Effector memory CD4-positive, alpha-beta T cell (primary cell): ENCODE results near the gene RBM33.

Source experiments
- DNase-seq, 3 donors: peaks; one replicate each; pipeline ENCODE4 v3.0.0-alpha.2; 2020
- H3K27ac ChIP-seq: 2 replicates; pipeline ENCODE4 v1.7.0; 2013; ENCODE audit warnings: mild to moderate bottlenecking, low read length, moderate library complexity; ENCODE audit not compliant: insufficient read depth, poor library complexity, severe bottlenecking
- H3K27me3 ChIP-seq: replicated peaks from 2 replicates; pipeline ENCODE4 v1.7.0; 2013; ENCODE audit warnings: mild to moderate bottlenecking, low read length; ENCODE audit not compliant: insufficient read depth, control insufficient read depth, poor library complexity, severe bottlenecking
- H3K36me3 ChIP-seq: 2 replicates; pipeline ENCODE4 v1.7.0; 2013; ENCODE audit warnings: mild to moderate bottlenecking, low read length, moderate library complexity; ENCODE audit not compliant: control insufficient read depth, insufficient read depth
- H3K4me1 ChIP-seq: 2 replicates; pipeline ENCODE4 v1.7.0; 2013; ENCODE audit warnings: low read length, mild to moderate bottlenecking; ENCODE audit not compliant: control insufficient read depth, insufficient read depth, poor library complexity, severe bottlenecking
- H3K4me3 ChIP-seq: 2 replicates; pipeline ENCODE4 v1.7.0; 2013; ENCODE audit warnings: low read length, low read depth, mild to moderate bottlenecking; ENCODE audit not compliant: insufficient read depth, poor library complexity, severe bottlenecking
- H3K9me3 ChIP-seq: 2 replicates; pipeline ENCODE4 v1.7.0; 2013; ENCODE audit warnings: mild to moderate bottlenecking, low read length, moderate library complexity; ENCODE audit not compliant: control insufficient read depth

RBM33 gene

GRCh38 chr7:155787171-155787851 is 142.8 kb downstream of the RBM33 start:
- no peak for DNase-seq
- Histone ChIP-seq H3K9me3 (no peaks in the 10 kb centered on the region), H3K27me3 (no peaks in the 10 kb centered on the region), H3K4me1 (peaks cover 6% of the 10 kb centered on the region), H3K4me3 (no peak overlapping the region), H3K36me3 (peaks cover 3% of the 10 kb centered on the region), H3K27ac (no peak overlapping the region)

- Histone ChIP-seq H3K4me1 (peaks cover 6% of the 10 kb centered on the region), H3K4me3 (no peak overlapping the region), H3K9me3 (no peaks in the 10 kb centered on the region), H3K27me3 (no peaks in the 10 kb centered on the region), H3K36me3 (no peaks in the 10 kb centered on the region), H3K27ac (no peak overlapping the region)
- no peak for DNase-seq
These were observed 144.1 kb downstream of the RBM33 start for GRCh38 chr7:155788616-155789000.

GRCh38 chr7:155789001-155789725 is 144.7 kb downstream of the RBM33 start:
- DNase-seq, result no peak
- Histone ChIP-seq H3K4me3 (no peak overlapping the region), H3K27ac (no peak overlapping the region), H3K36me3 (no peaks in the 10 kb centered on the region), H3K4me1 (peaks cover 6% of the 10 kb centered on the region), H3K27me3 (no peaks in the 10 kb centered on the region), H3K9me3 (no peaks in the 10 kb centered on the region)

- peaks cover 6% of the 10 kb centered on the region for H3K4me1 ChIP-seq
- H3K36me3 ChIP-seq, result no peaks in the 10 kb centered on the region
- no peaks in the 10 kb centered on the region for H3K9me3 ChIP-seq
- H3K27me3 ChIP-seq, result no peaks in the 10 kb centered on the region
- no peak overlapping the region for H3K4me3 ChIP-seq
- DNase-seq, result no peak
- H3K27ac ChIP-seq, result no peak overlapping the region
These were observed 146.2 kb downstream of the RBM33 start for GRCh38 chr7:155790666-155791065.

- no peaks in the 10 kb centered on the region for H3K9me3 ChIP-seq
- H3K27ac ChIP-seq, result no peak overlapping the region
- no peaks in the 10 kb centered on the region for H3K36me3 ChIP-seq
- peaks cover 3% of the 10 kb centered on the region for H3K27me3 ChIP-seq
- H3K4me3 ChIP-seq, result no peak overlapping the region
- no peak for DNase-seq
- peaks cover 6% of the 10 kb centered on the region for H3K4me1 ChIP-seq
These were observed 146.8 kb downstream of the RBM33 start for GRCh38 chr7:155791214-155791737.

- H3K4me1 ChIP-seq, result peaks cover 7% of the 10 kb centered on the region
- peaks cover 8% of the 10 kb centered on the region for H3K27me3 ChIP-seq
- H3K4me3 ChIP-seq, result no peak overlapping the region
- no peak for DNase-seq
- no peak overlapping the region for H3K27ac ChIP-seq
- H3K36me3 ChIP-seq, result no peaks in the 10 kb centered on the region
- H3K9me3 ChIP-seq, result no peaks in the 10 kb centered on the region
These were observed 147.4 kb downstream of the RBM33 start for GRCh38 chr7:155791836-155792235.

- Histone ChIP-seq H3K36me3 (no peaks in the 10 kb centered on the region), H3K27ac (no peak overlapping the region), H3K4me1 (peaks cover 3% of the 10 kb centered on the region), H3K27me3 (peaks cover 9% of the 10 kb centered on the region), H3K9me3 (no peaks in the 10 kb centered on the region), H3K4me3 (no peak overlapping the region)
- no peak for DNase-seq
These were observed 148.0 kb downstream of the RBM33 start for GRCh38 chr7:155792315-155792960.

GRCh38 chr7:155792999-155793560 is 148.6 kb downstream of the RBM33 start:
- no peaks in the 10 kb centered on the region for H3K36me3 ChIP-seq
- DNase-seq, result no peak
- peaks cover 3% of the 10 kb centered on the region for H3K4me1 ChIP-seq
- no peak overlapping the region for H3K4me3 ChIP-seq
- no peak overlapping the region for H3K27ac ChIP-seq
- H3K27me3 ChIP-seq, result peaks cover 9% of the 10 kb centered on the region
- no peaks in the 10 kb centered on the region for H3K9me3 ChIP-seq

GRCh38 chr7:155793720-155794119 is 149.3 kb downstream of the RBM33 start:
- peaks cover 9% of the 10 kb centered on the region for H3K27me3 ChIP-seq
- H3K36me3 ChIP-seq, result no peaks in the 10 kb centered on the region
- DNase-seq, result no peak
- peaks cover 3% of the 10 kb centered on the region for H3K4me1 ChIP-seq
- no peaks in the 10 kb centered on the region for H3K9me3 ChIP-seq
- H3K27ac ChIP-seq, result no peak overlapping the region
- H3K4me3 ChIP-seq, result no peak overlapping the region
